ENCODE data around the gene ST3GAL4. TPM values are rescaled to one million over a fixed set of nuclear protein-coding genes. Genes with fewer than 3 reads are reported as not detected.

The ST3GAL4 gene
- total RNA-seq, 2 experiments from 2014 or later: 14.3 to 18.8 TPM

- Histone ChIP-seq H3K4me1 (ENCODE audit: insufficient read depth, low read length, poor library complexity, severe bottlenecking) (no peaks in the 10 kb centered on the region), H2AFZ (ENCODE audit: low read length) (no peak overlapping the region), H3K27ac (ENCODE audit: low read depth, low read length, poor library complexity, severe bottlenecking) (no peak overlapping the region), H4K20me1 (ENCODE audit: insufficient read depth, low read length) (no peaks in the 10 kb centered on the region), H3K9me3 (ENCODE audit: low read length) (no peaks in the 10 kb centered on the region), H3K36me3 (ENCODE audit: insufficient read depth, low read length) (peaks cover 72% of the 10 kb centered on the region), H3K4me2 (ENCODE audit: low read length) (no peak overlapping the region), H3K9me2 (ENCODE audit: insufficient read depth, low read length) (no peaks in the 10 kb centered on the region), H3K4me3 (ENCODE audit: low read depth, low read length, poor library complexity, severe bottlenecking) (no peak overlapping the region), H3K79me2 (ENCODE audit: insufficient read depth, low read depth, low read length) (no peaks in the 10 kb centered on the region)
- CTCF ChIA-PET (ENCODE audit: unreplicated experiment): no interaction called here
- no peak for DNase-seq (ENCODE audit: low spot score)
- POLR2A ChIA-PET: interaction anchor here (0.7 kb wide), 1 partner anchor 83 kb away, joined by 6 read pairs; no protein-coding TSS in a partner anchor
- TF ChIP-seq CTCF (conservative IDR thresholded peaks at IDR 0.05; ENCODE audit: low read length) (no peak), EZH2phosphoT487 (IDR thresholded peaks at IDR 0.05; ENCODE audit: borderline replicate concordance, low read depth, low read length) (no peak)
- BruUV-seq (replicated peaks): no TSS peak
- intact Hi-C loops (cut with micrococcal nuclease; ENCODE audit: unreplicated experiment): no loop called here
Observed at GRCh38 chr11:126343051-126343450, 12.4 kb upstream of the ST3GAL4 start.

- no peak overlapping the region for H3K4me2 ChIP-seq (ENCODE audit: low read length)
- TF ChIP-seq EZH2phosphoT487 (IDR thresholded peaks at IDR 0.05; ENCODE audit: borderline replicate concordance, low read depth, low read length) (no peak), CTCF (conservative IDR thresholded peaks at IDR 0.05; ENCODE audit: low read length) (no peak)
- DNase-seq (ENCODE audit: low spot score): no peak
- no peak overlapping the region for H2AFZ ChIP-seq (ENCODE audit: low read length)
- H3K79me2 ChIP-seq (ENCODE audit: insufficient read depth, low read depth, low read length): no peaks in the 10 kb centered on the region
- POLR2A ChIA-PET: interaction anchor here (0.6 to 0.9 kb wide), 2 partner anchors 10 to 47 kb away, joined by 4 read pairs; no protein-coding TSS in a partner anchor
- H4K20me1 ChIP-seq (ENCODE audit: insufficient read depth, low read length): no peaks in the 10 kb centered on the region
- CTCF ChIA-PET (ENCODE audit: unreplicated experiment): no interaction called here
- H3K4me1 ChIP-seq (ENCODE audit: insufficient read depth, low read length, poor library complexity, severe bottlenecking): no peaks in the 10 kb centered on the region
- H3K36me3 ChIP-seq (ENCODE audit: insufficient read depth, low read length): peaks cover 69% of the 10 kb centered on the region
- no peaks in the 10 kb centered on the region for H3K9me3 ChIP-seq (ENCODE audit: low read length)
- intact Hi-C loops (cut with micrococcal nuclease; ENCODE audit: unreplicated experiment): no loop called here
- H3K27ac ChIP-seq (ENCODE audit: low read depth, low read length, poor library complexity, severe bottlenecking): no peak overlapping the region
- BruUV-seq (replicated peaks): no TSS peak
- no peak overlapping the region for H3K4me3 ChIP-seq (ENCODE audit: low read depth, low read length, poor library complexity, severe bottlenecking)
- H3K9me2 ChIP-seq (ENCODE audit: insufficient read depth, low read length): no peaks in the 10 kb centered on the region
Observed at GRCh38 chr11:126344141-126345080, 11.1 kb upstream of the ST3GAL4 start.

DNA sequence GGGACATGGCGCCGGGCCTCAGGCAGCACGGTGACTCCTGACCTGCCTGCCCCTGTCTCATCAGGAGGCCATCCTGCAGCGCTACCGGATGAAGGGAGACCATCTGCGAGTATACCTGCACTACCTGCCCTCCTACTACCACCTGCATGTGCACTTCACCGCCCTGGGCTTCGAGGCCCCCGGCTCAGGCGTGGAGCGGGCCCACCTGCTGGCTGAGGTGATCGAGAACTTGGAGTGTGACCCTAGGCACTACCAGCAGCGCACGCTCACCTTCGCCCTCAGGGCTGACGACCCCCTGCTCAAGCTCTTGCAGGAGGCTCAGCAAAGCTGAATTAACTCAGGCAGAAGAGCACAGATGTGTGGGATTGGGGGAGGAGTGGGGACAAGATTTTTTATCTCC is 10.2 kb upstream of the ST3GAL4 start:
- TF ChIP-seq EZH2phosphoT487 (IDR thresholded peaks at IDR 0.05; ENCODE audit: borderline replicate concordance, low read depth, low read length): no peak
- TF ChIP-seq CTCF (conservative IDR thresholded peaks at IDR 0.05; ENCODE audit: low read length): no peak
- Histone ChIP-seq H3K27ac (ENCODE audit: low read depth, low read length, poor library complexity, severe bottlenecking) (no peak overlapping the region), H3K36me3 (ENCODE audit: insufficient read depth, low read length) (peaks cover 70% of the 10 kb centered on the region), H3K4me2 (ENCODE audit: low read length) (no peak overlapping the region), H3K4me1 (ENCODE audit: insufficient read depth, low read length, poor library complexity, severe bottlenecking) (no peaks in the 10 kb centered on the region), H3K9me3 (ENCODE audit: low read length) (no peaks in the 10 kb centered on the region), H2AFZ (ENCODE audit: low read length) (no peak overlapping the region), H3K9me2 (ENCODE audit: insufficient read depth, low read length) (no peaks in the 10 kb centered on the region), H3K79me2 (ENCODE audit: insufficient read depth, low read depth, low read length) (peaks cover 7% of the 10 kb centered on the region; the same call in 1 of the 2 replicates), H4K20me1 (ENCODE audit: insufficient read depth, low read length) (no peaks in the 10 kb centered on the region), H3K4me3 (ENCODE audit: low read depth, low read length, poor library complexity, severe bottlenecking) (no peak overlapping the region)
- intact Hi-C loops (cut with micrococcal nuclease; ENCODE audit: unreplicated experiment): no loop called here
- ChIA-PET POLR2A (interaction anchor here (0.6 to 0.7 kb wide), 2 partner anchors 48 to 73 kb away, joined by 4 read pairs; no protein-coding TSS in a partner anchor), CTCF (ENCODE audit: unreplicated experiment) (no interaction called here)
- BruUV-seq (replicated peaks): no TSS peak
- no peak for DNase-seq (ENCODE audit: low spot score)

Data from OCI-LY7 (cell line).